Fibroblast of lung (primary cell): ENCODE results near the gene UFC1. TPM values are rescaled to one million over a fixed set of nuclear protein-coding genes. Genes with fewer than 3 reads are reported as not detected.
A peak's percentile ranks its signal among the peaks of the same experiment; 100 is the strongest.

Experiments
- DNase-seq, 2 donors: peaks; one replicate each; pipeline versions ENCODE4 v3.0.0 to v3.0.0-alpha.2; 2010; ENCODE audit warnings: low read depth in 2 of 2
- H2AFZ ChIP-seq: 2 replicates; pipeline ENCODE4 v1.5.1; 2012; ENCODE audit warnings: low read length, control low read depth, inconsistent platforms
- H3K27ac ChIP-seq: 2 replicates; pipeline ENCODE4 v1.5.1; 2011; ENCODE audit warnings: low read length, control low read depth; ENCODE audit not compliant: insufficient read depth
- H3K27me3 ChIP-seq: 2 replicates; pipeline ENCODE4 v1.5.1; 2011; ENCODE audit warnings: mild to moderate bottlenecking, low read length; ENCODE audit not compliant: control insufficient read depth, insufficient read depth
- H3K36me3 ChIP-seq: 2 replicates; pipeline ENCODE4 v1.5.1; 2011; ENCODE audit warnings: low read length; ENCODE audit not compliant: control insufficient read depth, insufficient read depth
- H3K4me1 ChIP-seq: 2 replicates; pipeline ENCODE4 v1.5.1; 2011; ENCODE audit warnings: low read length; ENCODE audit not compliant: control insufficient read depth, insufficient read depth; ENCODE audit errors: extremely low read depth
- H3K4me2 ChIP-seq: 2 replicates; pipeline ENCODE4 v1.5.1; 2011; ENCODE audit warnings: low read length, control low read depth; ENCODE audit not compliant: insufficient read depth; ENCODE audit errors: extremely low read depth
- H3K4me3 ChIP-seq, 4 experiments: fragments of 200-600 bp in 1 of 4; sonication (generic) in 1 of 4; replicated peaks in 1 of 4; 2 replicates each; pipeline ENCODE4 v1.5.1; 2011 to 2016; ENCODE audit warnings: low read length in 4 of 4, low read depth in 3 of 4, mild to moderate bottlenecking in 3 of 4, control low read depth in 2 of 4, inconsistent platforms in 1 of 4, mixed read lengths in 1 of 4; ENCODE audit not compliant: insufficient read depth in 1 of 4; ENCODE audit errors: control extremely low read depth in 1 of 4
- H3K79me2 ChIP-seq: 2 replicates; pipeline ENCODE4 v1.5.1; 2012; ENCODE audit warnings: mild to moderate bottlenecking, low read length, inconsistent platforms; ENCODE audit not compliant: control insufficient read depth, insufficient read depth
- H3K9ac ChIP-seq: 2 replicates; pipeline ENCODE4 v1.5.1; 2011; ENCODE audit warnings: mild to moderate bottlenecking, low read length, control low read depth; ENCODE audit not compliant: insufficient read depth
- H3K9me3 ChIP-seq: 2 replicates; pipeline ENCODE4 v1.5.1; 2012; ENCODE audit warnings: low read depth, low read length; ENCODE audit not compliant: control insufficient read depth, insufficient read depth
- H4K20me1 ChIP-seq: 2 replicates; pipeline ENCODE4 v1.5.1; 2011; ENCODE audit warnings: low read length; ENCODE audit not compliant: control insufficient read depth, insufficient read depth; ENCODE audit errors: extremely low read depth
- EZH2 ChIP-seq: IDR thresholded peaks from 2 replicates; pipeline ENCODE4 v1.5.1; 2012; ENCODE audit warnings: low read length, control low read depth, mild to moderate bottlenecking; ENCODE audit errors: missing control alignments
- polyA plus RNA-seq, 2 donors: library from polyadenylated mRNA; depleted of rRNA in 1 of 2; stranded (reverse) in 1 of 2; unstranded in 1 of 2; fragments of >200 nt; gene quantifications; 2 replicates each; pipeline ENCODE4 v1.2.1, GENCODE V29; 2011 to 2012; ENCODE audit warnings: missing spikeins in 1 of 2
- total RNA-seq: library from RNA; depleted of rRNA; stranded (reverse); fragments of >200 nt; gene quantifications from 2 replicates; pipeline ENCODE4 v1.2.1, GENCODE V29; 2014
- TF ChIP-seq, protein P1 (sequence below), 2 donors: IDR thresholded peaks in 1 of 2; conservative IDR thresholded peaks in 1 of 2; 1 replicate in 1 of 2; 2 replicates in 1 of 2; pipeline ENCODE4 v1.5.1; 2011 to 2012; ENCODE audit warnings: low read length in 2 of 2, control low read depth in 1 of 2, inconsistent platforms in 1 of 2, low read depth in 1 of 2, mild to moderate bottlenecking in 1 of 2

UFC1 gene
- total and polyA plus RNA-seq, 2 donors (not counting 1 experiment from before 2014, with no cell fraction given), result 87.0 to 154 TPM

DNA sequence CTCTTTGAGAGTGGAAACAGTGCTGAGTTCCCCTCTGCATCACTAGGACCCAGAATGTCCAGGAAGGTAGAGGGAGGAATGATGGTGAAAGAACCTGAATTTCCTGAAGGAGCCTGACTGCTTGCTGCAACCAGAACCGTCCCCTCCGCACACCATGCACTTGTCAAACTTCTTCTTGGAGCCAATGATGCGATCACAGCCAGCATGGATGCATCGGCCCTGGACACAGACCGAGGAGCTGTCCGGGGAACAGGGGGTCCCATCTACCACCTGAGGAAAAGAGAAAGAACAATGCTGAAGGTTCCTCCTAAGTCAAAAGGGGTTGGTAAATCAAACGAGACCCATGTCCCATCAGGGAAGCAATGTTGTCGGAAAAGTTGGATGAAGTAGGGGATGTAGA lies 38.2 kb downstream of the UFC1 start:
- Histone ChIP-seq H3K36me3 (peaks cover 16% of the 10 kb centered on the region), H3K9ac (no peak overlapping the region), H3K4me2 (no peak overlapping the region), H3K27me3 (no peaks in the 10 kb centered on the region), H4K20me1 (no peaks in the 10 kb centered on the region), H3K27ac (no peak overlapping the region), H3K4me3 (no peak overlapping the region), H3K79me2 (peaks cover 4% of the 10 kb centered on the region), H3K4me1 (peaks cover 9% of the 10 kb centered on the region), H3K9me3 (no peaks in the 10 kb centered on the region), H2AFZ (no peak overlapping the region)
- DNase-seq, result no peak
- TF ChIP-seq, protein P1, sequence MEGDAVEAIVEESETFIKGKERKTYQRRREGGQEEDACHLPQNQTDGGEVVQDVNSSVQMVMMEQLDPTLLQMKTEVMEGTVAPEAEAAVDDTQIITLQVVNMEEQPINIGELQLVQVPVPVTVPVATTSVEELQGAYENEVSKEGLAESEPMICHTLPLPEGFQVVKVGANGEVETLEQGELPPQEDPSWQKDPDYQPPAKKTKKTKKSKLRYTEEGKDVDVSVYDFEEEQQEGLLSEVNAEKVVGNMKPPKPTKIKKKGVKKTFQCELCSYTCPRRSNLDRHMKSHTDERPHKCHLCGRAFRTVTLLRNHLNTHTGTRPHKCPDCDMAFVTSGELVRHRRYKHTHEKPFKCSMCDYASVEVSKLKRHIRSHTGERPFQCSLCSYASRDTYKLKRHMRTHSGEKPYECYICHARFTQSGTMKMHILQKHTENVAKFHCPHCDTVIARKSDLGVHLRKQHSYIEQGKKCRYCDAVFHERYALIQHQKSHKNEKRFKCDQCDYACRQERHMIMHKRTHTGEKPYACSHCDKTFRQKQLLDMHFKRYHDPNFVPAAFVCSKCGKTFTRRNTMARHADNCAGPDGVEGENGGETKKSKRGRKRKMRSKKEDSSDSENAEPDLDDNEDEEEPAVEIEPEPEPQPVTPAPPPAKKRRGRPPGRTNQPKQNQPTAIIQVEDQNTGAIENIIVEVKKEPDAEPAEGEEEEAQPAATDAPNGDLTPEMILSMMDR (conservative IDR thresholded peaks at IDR 0.05 in 1 of 2, IDR thresholded peaks at IDR 0.05 in 1 of 2; ENCODE audit: low read depth in 1 of 2, low read length in 2 of 2), result no peak
- no peak for TF ChIP-seq EZH2

DNA sequence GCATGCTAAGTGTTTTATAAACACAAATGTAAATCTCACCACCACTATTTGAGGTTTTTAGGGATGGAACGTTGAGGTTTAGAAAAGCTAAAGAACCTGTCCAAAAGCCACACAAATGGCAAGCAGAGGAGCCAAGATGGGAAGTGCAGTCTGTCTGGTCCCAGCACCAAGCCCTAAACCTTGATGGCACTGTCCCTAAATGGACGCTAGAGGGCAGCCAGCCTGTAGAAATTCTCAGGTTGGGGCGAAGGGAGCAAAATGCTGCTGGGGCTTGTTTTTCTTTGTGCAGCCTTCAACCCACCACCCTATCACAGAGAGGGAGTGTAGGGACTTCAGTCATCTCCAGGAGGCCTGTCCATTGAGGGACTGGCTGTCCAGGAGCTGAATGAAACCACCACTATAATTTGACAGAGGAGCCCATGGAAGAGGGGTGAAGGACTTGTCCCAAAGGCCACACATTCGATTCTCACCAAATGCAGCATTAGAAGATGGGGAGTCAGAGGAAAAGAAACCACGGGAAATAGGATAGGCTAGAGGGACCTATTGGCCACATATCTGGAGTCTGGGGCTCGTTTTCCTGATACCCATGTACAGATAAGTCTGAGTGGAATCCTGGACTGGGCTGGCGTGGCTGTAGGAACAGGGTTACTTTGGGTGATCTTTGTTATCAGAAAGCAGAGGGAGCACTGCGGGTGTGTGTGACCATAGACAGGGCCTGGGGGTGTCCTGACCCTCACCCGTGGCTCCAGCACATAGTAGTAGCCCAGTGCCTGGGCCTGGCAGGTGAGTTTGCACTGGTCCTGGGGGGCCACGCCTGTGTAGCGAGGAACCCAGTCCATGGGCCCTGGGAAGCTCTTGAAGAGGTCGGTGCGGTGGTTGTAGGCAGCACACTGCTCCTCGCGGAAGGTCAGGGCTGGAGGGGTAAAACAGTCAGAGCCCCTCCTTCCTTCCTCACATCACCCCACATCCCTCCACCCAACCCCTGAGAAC lies 39.0 kb downstream of the UFC1 start:
- Histone ChIP-seq H4K20me1 (no peaks in the 10 kb centered on the region), H3K79me2 (peaks cover 7% of the 10 kb centered on the region), H3K4me3 (no peak overlapping the region), H3K27me3 (no peaks in the 10 kb centered on the region), H3K36me3 (peaks cover 16% of the 10 kb centered on the region), H3K27ac (no peak overlapping the region), H3K9me3 (no peaks in the 10 kb centered on the region), H2AFZ (no peak overlapping the region), H3K4me2 (no peak overlapping the region), H3K9ac (no peak overlapping the region), H3K4me1 (peaks cover 16% of the 10 kb centered on the region)
- TF ChIP-seq, protein P1 (conservative IDR thresholded peaks at IDR 0.05 in 1 of 2, IDR thresholded peaks at IDR 0.05 in 1 of 2; ENCODE audit: low read depth in 1 of 2, low read length in 2 of 2), result peak; percentile 82 to 94
- no peak for TF ChIP-seq EZH2
- DNase-seq, result peak; percentile 47 to 76

DNA sequence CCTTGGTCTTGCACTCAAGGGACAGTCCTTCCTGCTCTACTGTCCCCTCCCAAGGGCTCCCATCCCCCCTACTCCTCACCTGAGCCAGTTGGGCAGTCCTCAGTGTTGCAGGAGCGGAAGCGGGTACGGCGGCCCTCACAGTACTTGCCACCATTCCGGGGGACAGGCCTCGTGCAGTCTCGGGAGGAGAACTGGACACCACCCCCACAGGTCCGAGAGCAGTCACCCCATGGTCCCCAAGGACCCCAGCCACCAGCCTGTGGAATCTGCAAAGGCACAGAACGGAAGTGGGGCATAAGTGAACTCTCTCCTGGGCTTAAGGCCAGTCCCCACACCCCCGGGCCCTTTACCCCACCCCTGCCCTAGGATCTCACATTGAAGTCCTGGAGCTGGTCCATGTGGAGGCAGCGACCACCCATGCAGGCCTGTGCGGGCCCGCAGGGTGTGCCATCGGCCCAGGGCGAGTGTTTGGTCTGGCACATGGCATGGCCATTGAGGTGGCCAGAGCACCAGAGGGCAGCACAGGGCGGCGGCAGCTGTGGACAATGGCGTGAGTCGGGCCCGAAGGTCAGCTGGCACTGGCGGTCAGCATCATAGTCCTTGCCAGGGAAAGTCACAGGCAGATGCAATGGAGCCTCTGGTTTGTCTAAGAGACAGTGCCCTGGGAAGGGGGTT lies 39.9 kb downstream of the UFC1 start:
- H3K4me1 ChIP-seq, result peaks cover 24% of the 10 kb centered on the region
- H3K9me3 ChIP-seq, result no peaks in the 10 kb centered on the region
- H3K4me2 ChIP-seq, result no peak overlapping the region
- peaks cover 10% of the 10 kb centered on the region for H3K79me2 ChIP-seq
- no peak for DNase-seq
- no peaks in the 10 kb centered on the region for H4K20me1 ChIP-seq
- H3K4me3 ChIP-seq, result no peak overlapping the region
- peaks cover 16% of the 10 kb centered on the region for H3K36me3 ChIP-seq
- H2AFZ ChIP-seq, result no peak overlapping the region
- H3K9ac ChIP-seq, result no peak overlapping the region
- TF ChIP-seq EZH2, result no peak
- TF ChIP-seq, protein P1 (conservative IDR thresholded peaks at IDR 0.05 in 1 of 2, IDR thresholded peaks at IDR 0.05 in 1 of 2; ENCODE audit: low read depth in 1 of 2, low read length in 2 of 2), result no peak
- H3K27me3 ChIP-seq, result no peaks in the 10 kb centered on the region
- no peak overlapping the region for H3K27ac ChIP-seq
